ENCODE data around the gene KIRREL3. TPM values are rescaled to one million over a fixed set of nuclear protein-coding genes. Genes with fewer than 3 reads are reported as not detected.

Gene KIRREL3
- total RNA-seq, 4 donors from 2014 or later: 0.19 TPM; not detected in 3

DNA sequence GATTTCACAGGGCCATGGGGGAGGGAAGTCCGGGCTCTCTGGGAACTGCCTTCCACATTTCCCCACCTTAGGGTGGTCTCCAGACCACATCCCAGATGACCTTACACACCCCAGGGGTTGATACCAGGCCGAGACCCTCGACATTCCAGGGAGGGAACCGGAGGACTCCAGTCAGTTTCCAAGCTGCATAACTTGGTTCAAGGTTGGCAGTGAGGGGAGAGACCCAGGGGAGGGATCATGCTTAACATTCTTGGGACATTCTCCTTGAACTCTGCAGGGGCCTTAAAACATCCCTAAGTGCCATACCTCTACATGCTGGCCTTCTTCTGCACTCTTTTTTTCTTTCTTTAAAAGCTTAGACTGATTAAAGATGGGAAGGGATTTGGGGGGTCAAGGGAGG, 394.1 kb downstream of the KIRREL3 start:
- intact Hi-C loops (cut with DNase I): loop anchor here (10.0 kb wide), 1 partner anchor 388 kb away; no protein-coding TSS in a partner anchor
- no peaks in the 10 kb centered on the region for H3K4me1 ChIP-seq
- no peaks in the 10 kb centered on the region for H3K9me3 ChIP-seq
- H3K27me3 ChIP-seq: peaks cover 0 to 84% (median 0%) of the 10 kb centered on the region in 4 donors
- H3K4me3 ChIP-seq: no peak overlapping the region
- no peaks in the 10 kb centered on the region for H3K36me3 ChIP-seq
- WGBS, 2 donors: 50 to 67% methylated on average over 1 to 3 of the region's 4 CpGs
- H3K27ac ChIP-seq: no peak overlapping the region
- no peak for DNase-seq
- TF ChIP-seq POLR2A (IDR thresholded peaks at IDR 0.05) (no peak), CTCF (IDR thresholded peaks at IDR 0.05) (no peak)

DNA sequence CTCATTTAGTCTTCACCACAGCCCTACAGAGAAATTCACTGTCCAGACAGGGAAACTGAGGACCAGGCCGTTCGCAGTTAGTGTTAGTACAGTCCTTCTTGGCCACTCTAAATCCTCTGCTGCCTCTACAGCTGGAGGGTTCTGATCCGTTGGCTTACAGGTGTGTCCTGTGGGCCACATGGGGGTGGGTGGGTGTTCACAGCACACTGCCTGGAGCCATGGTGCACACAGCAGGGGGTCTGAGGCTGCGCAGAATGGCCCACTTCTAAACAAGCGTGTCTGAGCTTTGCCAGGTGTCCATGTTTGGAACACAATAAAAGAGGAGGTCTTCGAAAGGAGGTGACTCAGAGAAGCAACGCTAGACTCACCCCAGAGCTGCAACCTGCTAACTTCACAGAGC, 396.1 kb downstream of the KIRREL3 start:
- Histone ChIP-seq H3K36me3 (no peaks in the 10 kb centered on the region), H3K4me1 (no peaks in the 10 kb centered on the region), H3K9me3 (no peaks in the 10 kb centered on the region), H3K27ac (no peak overlapping the region), H3K27me3 (peaks cover 0 to 100% (median 0%) of the 10 kb centered on the region in 4 donors), H3K4me3 (no peak overlapping the region)
- intact Hi-C loops (cut with DNase I): loop anchor here (10.0 kb wide), 1 partner anchor 390 kb away; no protein-coding TSS in a partner anchor
- WGBS, 2 donors: 29 to 68% methylated on average over 3 to 4 of the region's 7 CpGs
- no peak for TF ChIP-seq POLR2A (IDR thresholded peaks at IDR 0.05)
- TF ChIP-seq CTCF (IDR thresholded peaks at IDR 0.05): no peak
- no peak for DNase-seq

DNA sequence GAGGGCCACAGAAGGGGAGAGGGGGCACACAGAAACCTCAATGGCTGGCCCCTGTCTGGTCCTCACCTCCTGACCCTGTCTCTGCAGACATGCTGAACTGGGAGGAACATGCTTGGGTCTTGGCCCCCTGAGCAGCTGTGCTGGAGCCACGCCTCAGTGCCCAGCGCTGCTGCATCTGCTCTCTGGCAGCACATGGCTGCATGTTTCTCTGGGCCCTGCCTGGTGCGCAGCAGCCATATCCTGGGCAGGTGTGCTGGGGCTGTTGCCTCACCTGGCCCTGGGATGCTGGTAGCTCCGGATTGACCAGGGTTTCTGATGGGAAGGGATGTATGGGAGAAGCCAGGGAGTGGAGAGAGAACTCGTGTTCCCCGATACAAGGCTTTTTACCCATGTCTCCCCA, 397.1 kb downstream of the KIRREL3 start:
- intact Hi-C loops (cut with DNase I): loop anchor here (10.0 kb wide), 1 partner anchor 391 kb away; no protein-coding TSS in a partner anchor
- 83 to 93% methylated on average over 3 to 4 of the region's 6 CpGs for WGBS, 2 donors
- H3K27me3 ChIP-seq: peaks cover 0 to 100% (median 0%) of the 10 kb centered on the region in 4 donors
- no peaks in the 10 kb centered on the region for H3K4me1 ChIP-seq
- H3K36me3 ChIP-seq: no peaks in the 10 kb centered on the region
- TF ChIP-seq CTCF (IDR thresholded peaks at IDR 0.05) (no peak), POLR2A (IDR thresholded peaks at IDR 0.05) (no peak)
- no peak for DNase-seq
- H3K4me3 ChIP-seq: no peak overlapping the region
- no peaks in the 10 kb centered on the region for H3K9me3 ChIP-seq
- H3K27ac ChIP-seq: no peak overlapping the region

DNA sequence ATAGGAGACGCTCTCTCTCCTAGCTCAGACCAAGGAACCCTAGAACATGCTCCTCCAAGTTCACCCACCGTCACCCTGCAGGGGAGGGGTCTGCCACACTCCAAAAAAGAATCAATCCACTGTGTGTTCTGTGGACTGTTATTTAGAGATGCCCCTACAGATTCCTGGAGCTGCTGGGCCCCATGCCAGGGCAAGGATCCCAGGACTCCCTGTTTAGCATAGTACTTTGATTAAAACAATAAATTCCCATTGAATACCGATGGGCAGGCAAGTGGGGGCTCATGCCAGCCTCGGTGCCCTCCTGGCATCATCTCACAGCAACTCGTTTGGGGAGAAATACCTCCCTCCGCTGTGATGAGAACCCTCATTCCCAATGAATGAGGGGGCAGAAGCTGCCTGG, 397.6 kb downstream of the KIRREL3 start:
- 30 to 58% methylated on average over 3 to 5 of the region's 6 CpGs for WGBS, 2 donors
- Histone ChIP-seq H3K9me3 (no peaks in the 10 kb centered on the region), H3K4me3 (no peak overlapping the region), H3K27ac (no peak overlapping the region), H3K4me1 (no peaks in the 10 kb centered on the region), H3K36me3 (no peaks in the 10 kb centered on the region), H3K27me3 (peaks cover 0 to 100% (median 0%) of the 10 kb centered on the region in 4 donors)
- no peak for DNase-seq
- TF ChIP-seq POLR2A (IDR thresholded peaks at IDR 0.05) (no peak), CTCF (IDR thresholded peaks at IDR 0.05) (no peak)
- intact Hi-C loops (cut with DNase I): loop anchor here (10.0 kb wide), 1 partner anchor 392 kb away; no protein-coding TSS in a partner anchor

DNA sequence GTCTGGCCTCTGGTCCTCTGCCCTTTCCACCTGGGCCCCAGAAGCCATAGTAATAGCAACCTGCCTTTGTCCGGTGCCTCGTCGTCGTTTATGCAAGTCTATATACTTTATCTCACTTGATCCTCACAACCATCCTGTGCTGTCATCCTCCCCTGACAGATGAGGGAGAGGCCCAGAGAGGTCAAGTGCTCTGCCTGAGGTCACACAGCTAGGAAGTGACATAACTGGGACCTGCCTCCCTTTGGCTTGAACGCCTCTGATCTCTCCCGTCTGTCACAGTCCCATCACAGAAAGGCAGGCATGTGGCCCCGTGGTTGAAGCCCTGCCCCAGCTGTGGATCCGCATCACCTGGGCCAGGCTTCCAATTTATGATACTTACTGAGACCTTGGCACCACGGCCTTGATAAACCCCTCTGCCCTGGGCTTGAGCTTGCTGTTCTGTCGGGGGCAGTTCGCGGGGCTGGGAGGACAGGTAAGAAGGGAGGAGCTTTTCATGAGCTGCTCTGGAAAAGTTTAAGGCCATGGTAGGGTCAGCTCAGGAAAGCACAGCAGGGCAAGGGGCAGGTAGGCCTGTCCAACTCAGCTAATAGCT, 398.1 kb downstream of the KIRREL3 start:
- Histone ChIP-seq H3K9me3 (no peaks in the 10 kb centered on the region), H3K27ac (no peak overlapping the region), H3K4me3 (no peak overlapping the region), H3K36me3 (no peaks in the 10 kb centered on the region), H3K27me3 (peaks cover 0 to 100% (median 0%) of the 10 kb centered on the region in 4 donors), H3K4me1 (no peaks in the 10 kb centered on the region)
- 74% methylated on average over 4 of the region's 12 CpGs; no CpG with 5 or more reads in 1 of the 2 donors for WGBS, 2 donors
- DNase-seq: no peak
- intact Hi-C loops (cut with DNase I): loop anchor here (10.0 kb wide), 1 partner anchor 392 kb away; no protein-coding TSS in a partner anchor
- TF ChIP-seq POLR2A (IDR thresholded peaks at IDR 0.05) (no peak), CTCF (IDR thresholded peaks at IDR 0.05) (no peak)

All from esophagus squamous epithelium (tissue), 5 donors.